HG03571 (cell line): ENCODE data around the gene SGPL1.
A peak's percentile ranks its signal among the peaks of the same experiment; 100 is the strongest.

Source experiments
- ATAC-seq: cut with Tn5 transposase; IDR thresholded peaks from one replicate; pipeline ENCODE4 v1.9.1; 2021; ENCODE audit not compliant: unreplicated experiment

Gene SGPL1

GRCh38 chr10:70872291-70872690, 56.5 kb downstream of the SGPL1 start:
- no peak for ATAC-seq

- ATAC-seq, result no peak
Measured at GRCh38 chr10:70874061-70874460, 58.3 kb downstream of the SGPL1 start.

GRCh38 chr10:70879207-70879606, 63.5 kb downstream of the SGPL1 start:
- ATAC-seq, result no peak

GRCh38 chr10:70880077-70880534, 64.4 kb downstream of the SGPL1 start:
- peak; percentile 68 for ATAC-seq

- no peak for ATAC-seq
Measured at GRCh38 chr10:70884741-70885140, 69.0 kb downstream of the SGPL1 start.

- no peak for ATAC-seq
Measured at GRCh38 chr10:70885481-70885880, 69.7 kb downstream of the SGPL1 start.

GRCh38 chr10:70885931-70886903, 70.5 kb downstream of the SGPL1 start:
- no peak for ATAC-seq

GRCh38 chr10:70886921-70887665, 71.3 kb downstream of the SGPL1 start:
- ATAC-seq, result no peak

GRCh38 chr10:70887804-70888800, 72.4 kb downstream of the SGPL1 start, which contains the start of gene PCBD1:
Gene PCBD1 (minus strand): TSS chr10:70888565. CDS start chr10:70888533, 32 bp downstream.
- ATAC-seq, result peak; percentile 75

- ATAC-seq, result no peak
Measured at GRCh38 chr10:70889291-70889690, 73.5 kb downstream of the SGPL1 start.

GRCh38 chr10:70890917-70891431, 75.2 kb downstream of the SGPL1 start:
- ATAC-seq, result no peak

- no peak for ATAC-seq
Measured at GRCh38 chr10:70891627-70892026, 75.9 kb downstream of the SGPL1 start.

- ATAC-seq, result no peak
Measured at GRCh38 chr10:70892631-70893030, 76.9 kb downstream of the SGPL1 start.

GRCh38 chr10:70893227-70894006, 77.7 kb downstream of the SGPL1 start:
- no peak for ATAC-seq

GRCh38 chr10:70894416-70894815, 78.7 kb downstream of the SGPL1 start:
- ATAC-seq, result no peak

GRCh38 chr10:70896551-70896950, 80.8 kb downstream of the SGPL1 start:
- ATAC-seq, result no peak

GRCh38 chr10:70898687-70899086, 82.9 kb downstream of the SGPL1 start:
- ATAC-seq, result no peak

GRCh38 chr10:70899096-70899495, 83.3 kb downstream of the SGPL1 start:
- ATAC-seq, result no peak

GRCh38 chr10:70901276-70901878, 85.6 kb downstream of the SGPL1 start:
- ATAC-seq, result no peak
